Naive B cell (primary cell): Measurements from ENCODE around the gene CDH24. TPM values are rescaled to one million over a fixed set of nuclear protein-coding genes. Genes with fewer than 3 reads are reported as not detected.

ENCODE experiments used
- ATAC-seq, 2 donors: fragments of 150-1000 bp; cut with Tn5 transposase; 2 replicates each; pipeline ENCODE4 v1.10.0; 2021; ENCODE audit warnings: low read depth in 2 of 2, mild to moderate bottlenecking in 2 of 2, moderate library complexity in 2 of 2
- DNase-seq: peaks from one replicate; pipeline ENCODE4 v3.0.0; 2022
- H3K27ac Mint-ChIP-seq, 6 donors: one replicate each; pipeline ENCODE4 v1.8.0; 2020 to 2022; ENCODE audit warnings: mild to moderate bottlenecking in 6 of 6, mixed read lengths in 6 of 6, moderate library complexity in 5 of 6, inconsistent platforms in 2 of 6
- H3K27me3 Mint-ChIP-seq, 3 donors: one replicate each; pipeline ENCODE4 v1.8.0; 2021 to 2022; ENCODE audit warnings: mixed read lengths in 3 of 3, mild to moderate bottlenecking in 1 of 3
- H3K36me3 Mint-ChIP-seq, 2 donors: one replicate each; pipeline ENCODE4 v1.8.0; 2020 to 2022; ENCODE audit warnings: mixed read lengths in 2 of 2, inconsistent platforms in 1 of 2, mild to moderate bottlenecking in 1 of 2
- H3K4me1 Mint-ChIP-seq, 3 donors: one replicate each; pipeline ENCODE4 v1.8.0; 2020 to 2022; ENCODE audit warnings: mixed read lengths in 3 of 3, inconsistent platforms in 1 of 3, mild to moderate bottlenecking in 1 of 3, moderate library complexity in 1 of 3
- H3K4me3 Mint-ChIP-seq, 8 donors: one replicate each; pipeline ENCODE4 v1.8.0; 2020 to 2022; ENCODE audit warnings: mild to moderate bottlenecking in 8 of 8, mixed read lengths in 8 of 8, moderate library complexity in 8 of 8, inconsistent platforms in 2 of 8
- H3K9me3 Mint-ChIP-seq, 7 donors: one replicate each; pipeline ENCODE4 v1.8.0; 2020 to 2022; ENCODE audit warnings: mixed read lengths in 7 of 7, mild to moderate bottlenecking in 5 of 7, inconsistent platforms in 2 of 7, moderate library complexity in 1 of 7
- polyA plus RNA-seq, 6 donors: library from polyadenylated mRNA; unstranded; fragments of 300-500 nt; fragmentation: Illumina TruSeq; gene quantifications; one replicate each; pipeline ENCODE4 v1.2.3, GENCODE V29; 2021; ENCODE audit warnings: low read depth in 6 of 6

CDH24 gene
- polyA plus RNA-seq = under 1 TPM in 4 of 6 donors, not detected in 2; 0.18 to 0.97 (median 0.39) TPM

- no peaks in the 10 kb centered on the region for H3K9me3 Mint-ChIP-seq
- DNase-seq (peak; percentile 68), ATAC-seq (peak; percentile 70 to 71)
- H3K27me3 Mint-ChIP-seq = no peaks in the 10 kb centered on the region
- H3K4me1 Mint-ChIP-seq = peaks cover 19 to 24% (median 22%) of the 10 kb centered on the region in 3 donors
- H3K4me3 Mint-ChIP-seq = peak within 1 kb of the TSS; percentile 80 to 95 (median 90)
- H3K36me3 Mint-ChIP-seq = peaks cover under 1 to 9% of the 10 kb centered on the region in 2 donors
- H3K27ac Mint-ChIP-seq = peak within 1 kb of the TSS; percentile 39 to 92 (median 72)
Measured at GRCh38 chr14:23056956-23057756, at the start of gene CDH24. Gene CDH24 (minus strand): TSS chr14:23057520. CDS start chr14:23055733, 1,787 bp downstream.

- Mint-ChIP-seq H3K27ac (peak overlapping the region in 1 of 6 donors; percentile 43), H3K4me3 (no peak overlapping the region), H3K9me3 (no peaks in the 10 kb centered on the region), H3K36me3 (no peaks in the 10 kb centered on the region), H3K4me1 (peaks cover 0 to 19% (median 12%) of the 10 kb centered on the region in 3 donors), H3K27me3 (no peaks in the 10 kb centered on the region)
- DNase-seq (no peak), ATAC-seq (no peak)
Measured at GRCh38 chr14:23106747-23107045, 49.4 kb upstream of the CDH24 start.

GRCh38 chr14:23105348-23105824 is 48.1 kb upstream of the CDH24 start:
- Mint-ChIP-seq H3K9me3 (no peaks in the 10 kb centered on the region), H3K27ac (peak overlapping the region in 2 of 6 donors; percentile 59 to 62), H3K4me3 (peak overlapping the region in 1 of 8 donors; percentile 41), H3K4me1 (peaks cover 1 to 19% (median 12%) of the 10 kb centered on the region in 3 donors), H3K27me3 (no peaks in the 10 kb centered on the region), H3K36me3 (no peaks in the 10 kb centered on the region)
- DNase-seq (no peak), ATAC-seq (no peak)

- Mint-ChIP-seq H3K4me1 (peaks cover 6 to 22% (median 12%) of the 10 kb centered on the region in 3 donors), H3K9me3 (no peaks in the 10 kb centered on the region), H3K27me3 (no peaks in the 10 kb centered on the region), H3K36me3 (no peaks in the 10 kb centered on the region), H3K27ac (peak within 1 kb of the TSS in 3 of 6 donors; percentile 12 to 62 (median 59)), H3K4me3 (peak within 1 kb of the TSS in 3 of 8 donors; percentile 30 to 68 (median 41))
- no peak for DNase-seq
- no peak for ATAC-seq
Measured at GRCh38 chr14:23104591-23105347, 47.4 kb upstream of the CDH24 start, which contains the start of gene CIROP. Gene CIROP (minus strand): TSS chr14:23104989. CDS start chr14:23104920, 69 bp downstream.

GRCh38 chr14:23104070-23104590 is 46.8 kb upstream of the CDH24 start:
- H3K4me1 Mint-ChIP-seq = peaks cover 10 to 24% (median 12%) of the 10 kb centered on the region in 3 donors
- H3K27me3 Mint-ChIP-seq = no peaks in the 10 kb centered on the region
- no peak overlapping the region for H3K4me3 Mint-ChIP-seq
- H3K36me3 Mint-ChIP-seq = no peaks in the 10 kb centered on the region
- no peak for ATAC-seq
- peak overlapping the region in 2 of 6 donors; percentile 12 to 44 for H3K27ac Mint-ChIP-seq
- no peaks in the 10 kb centered on the region for H3K9me3 Mint-ChIP-seq
- DNase-seq = no peak

- DNase-seq (no peak), ATAC-seq (no peak)
- H3K36me3 Mint-ChIP-seq = no peaks in the 10 kb centered on the region
- peaks cover 10 to 24% (median 12%) of the 10 kb centered on the region in 3 donors for H3K4me1 Mint-ChIP-seq
- no peaks in the 10 kb centered on the region for H3K9me3 Mint-ChIP-seq
- no peaks in the 10 kb centered on the region for H3K27me3 Mint-ChIP-seq
- no peak overlapping the region for H3K27ac Mint-ChIP-seq
- H3K4me3 Mint-ChIP-seq = no peak overlapping the region
Measured at GRCh38 chr14:23103581-23103980, 46.3 kb upstream of the CDH24 start.

- H3K4me3 Mint-ChIP-seq = no peak overlapping the region
- no peaks in the 10 kb centered on the region for H3K27me3 Mint-ChIP-seq
- H3K9me3 Mint-ChIP-seq = no peaks in the 10 kb centered on the region
- no peaks in the 10 kb centered on the region for H3K36me3 Mint-ChIP-seq
- H3K27ac Mint-ChIP-seq = no peak overlapping the region
- H3K4me1 Mint-ChIP-seq = peaks cover 10 to 25% (median 12%) of the 10 kb centered on the region in 3 donors
- ATAC-seq (no peak), DNase-seq (no peak)
Measured at GRCh38 chr14:23102801-23103200, 45.5 kb upstream of the CDH24 start.

- H3K9me3 Mint-ChIP-seq = no peaks in the 10 kb centered on the region
- no peaks in the 10 kb centered on the region for H3K27me3 Mint-ChIP-seq
- no peaks in the 10 kb centered on the region for H3K36me3 Mint-ChIP-seq
- no peak overlapping the region for H3K27ac Mint-ChIP-seq
- H3K4me3 Mint-ChIP-seq = no peak overlapping the region
- peaks cover 10 to 32% (median 16%) of the 10 kb centered on the region in 3 donors for H3K4me1 Mint-ChIP-seq
- no peak for ATAC-seq
- DNase-seq = no peak
Measured at GRCh38 chr14:23101986-23102625, 44.8 kb upstream of the CDH24 start.

GRCh38 chr14:23101213-23101970 is 44.1 kb upstream of the CDH24 start:
- Mint-ChIP-seq H3K4me1 (peaks cover 10 to 34% (median 15%) of the 10 kb centered on the region in 3 donors), H3K9me3 (no peaks in the 10 kb centered on the region), H3K27ac (no peak overlapping the region), H3K4me3 (no peak overlapping the region), H3K27me3 (no peaks in the 10 kb centered on the region), H3K36me3 (no peaks in the 10 kb centered on the region)
- DNase-seq = no peak
- no peak for ATAC-seq

- DNase-seq (no peak), ATAC-seq (no peak)
- no peaks in the 10 kb centered on the region for H3K9me3 Mint-ChIP-seq
- peak overlapping the region in 2 of 6 donors; percentile 13 to 65 for H3K27ac Mint-ChIP-seq
- H3K27me3 Mint-ChIP-seq = no peaks in the 10 kb centered on the region
- H3K36me3 Mint-ChIP-seq = no peaks in the 10 kb centered on the region
- H3K4me1 Mint-ChIP-seq = peaks cover 10 to 22% (median 11%) of the 10 kb centered on the region in 3 donors
- peak overlapping the region in 2 of 8 donors; percentile 39 to 53 for H3K4me3 Mint-ChIP-seq
Measured at GRCh38 chr14:23099212-23099861, 42.0 kb upstream of the CDH24 start.

GRCh38 chr14:23097786-23098185 is 40.5 kb upstream of the CDH24 start:
- Mint-ChIP-seq H3K9me3 (no peaks in the 10 kb centered on the region), H3K36me3 (no peaks in the 10 kb centered on the region), H3K27me3 (no peaks in the 10 kb centered on the region), H3K4me3 (peak overlapping the region in 3 of 8 donors; percentile 25 to 80 (median 67)), H3K4me1 (peaks cover 10 to 22% (median 10%) of the 10 kb centered on the region in 3 donors), H3K27ac (peak overlapping the region in 1 of 6 donors; percentile 81)
- ATAC-seq (no peak), DNase-seq (no peak)
